ENCODE measurements around the gene PRKAR2B.

Gene PRKAR2B

DNA sequence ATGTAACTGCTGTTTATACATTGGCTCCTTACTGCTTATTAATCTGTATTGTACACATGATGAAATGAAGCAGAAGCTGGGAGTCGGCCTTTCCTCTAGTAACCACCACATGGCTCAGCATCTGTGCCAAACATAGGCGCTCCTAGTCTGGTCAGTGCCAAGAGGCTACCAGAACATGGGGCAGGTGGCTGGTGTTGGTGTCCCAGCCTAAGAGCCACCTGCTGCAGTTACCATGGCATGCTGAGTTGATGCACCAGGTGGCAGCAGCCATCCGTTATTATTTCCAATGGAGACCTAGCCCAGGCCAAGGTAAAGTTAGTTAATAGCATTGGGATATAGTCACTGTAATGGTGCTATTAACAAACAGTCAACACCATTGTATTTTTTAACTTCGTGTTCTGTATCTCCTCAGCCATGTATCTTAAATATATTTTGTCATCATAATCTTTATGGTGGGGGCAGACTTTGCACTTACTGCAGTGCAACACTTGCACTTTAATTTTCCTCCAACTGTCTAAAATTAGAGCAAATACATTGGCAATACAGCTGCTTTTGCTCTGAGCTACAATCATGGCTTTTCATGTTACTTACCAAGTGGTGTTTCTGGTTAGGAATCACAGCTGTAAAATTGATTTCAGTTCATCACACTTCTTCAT, 157.4 kb downstream of the PRKAR2B start:
- peak; percentile 67 for DNase-seq

- DNase-seq: no peak
Measured at GRCh38 chr7:107203607-107204006, 159.1 kb downstream of the PRKAR2B start.

GRCh38 chr7:107206136-107206535, 161.6 kb downstream of the PRKAR2B start:
- no peak for DNase-seq

DNA sequence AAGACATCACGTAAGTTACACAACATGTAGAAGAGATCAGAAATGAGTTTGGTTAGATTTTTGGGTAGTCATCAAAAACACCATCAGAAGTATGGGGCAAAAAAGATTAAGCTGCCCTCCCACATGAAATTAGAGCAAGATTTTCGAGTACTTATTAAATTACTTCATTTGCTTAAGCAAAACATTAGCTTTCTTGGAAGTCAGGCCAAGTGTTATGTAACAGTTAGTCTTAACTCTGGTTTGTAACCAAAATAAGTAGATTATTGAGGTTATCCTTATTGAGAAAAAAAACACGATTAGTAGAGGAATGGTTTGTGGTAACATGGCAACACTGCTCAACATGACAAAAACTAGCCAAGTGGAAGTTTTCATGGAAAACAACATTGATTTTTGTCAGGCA, 162.2 kb downstream of the PRKAR2B start:
- no peak for DNase-seq

- no peak for DNase-seq
Measured at GRCh38 chr7:107207459-107207858, 163.0 kb downstream of the PRKAR2B start.

DNA sequence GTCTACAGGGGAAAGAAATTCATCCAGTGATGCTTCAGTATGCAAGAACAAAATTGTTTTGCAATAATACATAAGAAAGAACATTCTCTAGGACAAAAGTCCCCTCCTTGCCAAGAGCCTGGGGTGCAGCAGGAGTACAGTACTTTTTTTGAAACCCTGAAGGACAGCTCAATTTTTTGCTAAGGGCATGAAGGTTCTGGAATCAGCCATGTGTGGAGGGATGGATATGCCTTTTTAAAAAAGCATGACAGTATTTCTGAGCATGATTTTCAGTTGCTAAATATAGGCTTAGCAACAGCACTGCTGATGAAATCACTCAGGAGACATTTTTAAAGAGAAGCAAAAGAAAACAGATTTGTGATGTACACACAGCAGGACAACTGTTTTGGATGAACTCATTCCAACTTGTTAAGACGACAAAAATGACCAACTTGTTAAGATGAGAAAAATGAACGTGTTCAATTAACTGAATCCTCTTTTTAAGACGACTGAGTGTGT, 163.6 kb downstream of the PRKAR2B start:
- DNase-seq: no peak

- DNase-seq: no peak
Measured at GRCh38 chr7:107208563-107208962, 164.1 kb downstream of the PRKAR2B start.

DNA sequence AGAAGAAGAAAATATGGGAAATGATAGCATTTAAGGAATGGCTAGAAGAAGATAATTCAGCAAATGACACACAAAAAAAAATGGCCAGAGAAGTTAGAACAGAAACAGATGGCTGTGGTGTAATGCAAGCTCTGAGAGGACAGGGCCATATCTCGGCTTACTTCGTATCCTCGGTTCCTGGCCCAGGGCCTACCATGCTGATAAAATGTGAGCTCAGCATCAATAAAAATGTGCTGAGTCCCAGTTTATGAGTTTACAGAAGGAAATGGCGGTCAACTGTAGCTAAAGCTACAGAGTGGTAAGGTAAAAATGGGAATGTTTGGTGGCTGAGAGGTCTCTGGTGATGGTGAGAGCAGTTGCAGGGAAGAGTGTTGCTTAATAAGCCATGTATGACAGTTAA, 165.1 kb downstream of the PRKAR2B start:
- DNase-seq: no peak

GRCh38 chr7:107210400-107210799, 165.9 kb downstream of the PRKAR2B start:
- DNase-seq: no peak
